HepG2 (cell line): Measurements from ENCODE around the gene DYNLL2. TPM values are rescaled to one million over a fixed set of nuclear protein-coding genes. Genes with fewer than 3 reads are reported as not detected.

Experiments
- ATAC-seq: fragments of 200-7000 bp; cut with Tn5 transposase; 3 replicates; pipeline ENCODE4 v1.9.1; 2020; ENCODE audit warnings: mild to moderate bottlenecking, moderate library complexity
- BruUV-seq: library from RNA; stranded (reverse); fragments of 400-500 nt; replicated peaks from 2 replicates; lab custom pipeline; 2021; lab: Mats Ljungman, UMichigan
- CTCF ChIA-PET: fragments of 300-600 bp; formaldehyde crosslinking; extraction: SDS; loops from one replicate; lab custom pipeline; 2021; ENCODE audit warnings: low total read pairs, inconsistent platforms, low intra/inter-chr PET ratio; lab: Yijun Ruan, JAX
- POLR2A ChIA-PET: fragments of 350-600 bp; sonication (Branson Sonifier 250); formaldehyde crosslinking; loops from one replicate; lab custom pipeline; 2020; ENCODE audit warnings: antibody characterized with exemption, inconsistent platforms; lab: Yijun Ruan, JAX
- DNase-seq: peaks from one replicate; pipeline ENCODE4 v3.0.0-alpha.2; 2015; ENCODE audit warnings: low spot score
- FAIRE-seq: peaks from 3 replicates; lab custom pipeline; 2011; peaks lifted over from hg19 to GRCh38; lab: Jason Lieb, UNC
- H2AFZ ChIP-seq: one replicate; pipeline ENCODE4 v1.6.1; 2011; ENCODE audit warnings: low read length, inconsistent platforms
- H3K27ac ChIP-seq: fragments of 300-600 bp; 3 replicates; pipeline ENCODE4 v1.8.0; 2011; ENCODE audit warnings: mixed run types, mild to moderate bottlenecking, mixed read lengths, low read length, inconsistent platforms; ENCODE audit not compliant: insufficient read depth; ENCODE audit errors: extremely low read length
- H3K27me3 ChIP-seq, 2 experiments: fragments of 200-600 bp in 1 of 2; 2 replicates in 1 of 2; 3 replicates in 1 of 2; pipeline versions ENCODE4 v1.6.0 to v1.8.0; 2011; ENCODE audit warnings: low read length in 2 of 2, mild to moderate bottlenecking in 2 of 2, moderate library complexity in 2 of 2, inconsistent platforms in 1 of 2; ENCODE audit not compliant: insufficient read depth in 2 of 2, control insufficient read depth in 1 of 2
- H3K36me3 ChIP-seq, 2 experiments: fragments of 200-600 bp in 1 of 2; replicated peaks in 1 of 2; 2 replicates in 1 of 2; 3 replicates in 1 of 2; pipeline versions ENCODE4 v1.5.1 to v1.8.0; 2011; ENCODE audit warnings: low read length in 2 of 2, inconsistent platforms in 1 of 2; ENCODE audit not compliant: insufficient read depth in 2 of 2, control insufficient read depth in 1 of 2
- H3K4me1 ChIP-seq: 2 replicates; pipeline ENCODE4 v1.5.1; 2012; ENCODE audit warnings: low read length, inconsistent platforms; ENCODE audit not compliant: insufficient read depth
- H3K4me2 ChIP-seq: 2 replicates; pipeline ENCODE4 v1.6.0; 2011; ENCODE audit warnings: low read depth, low read length, inconsistent platforms
- H3K4me3 ChIP-seq, 3 experiments: fragments of 200-600 bp in 1 of 3; sonication (generic), shearing (Covaris generic) in 1 of 3; replicated peaks in 1 of 3; 2 replicates each; pipeline ENCODE4 v1.5.1; 2011 to 2016; ENCODE audit warnings: low read length in 3 of 3, inconsistent platforms in 2 of 3, low read depth in 2 of 3, mild to moderate bottlenecking in 2 of 3, control low read depth in 1 of 3, mixed read lengths in 1 of 3; ENCODE audit not compliant: insufficient read depth in 1 of 3
- H3K79me2 ChIP-seq: one replicate; pipeline ENCODE4 v1.6.1; 2011; ENCODE audit warnings: low read length, inconsistent platforms; ENCODE audit not compliant: insufficient read depth
- H3K9ac ChIP-seq: 2 replicates; pipeline ENCODE4 v1.6.0; 2011; ENCODE audit warnings: mild to moderate bottlenecking, low read depth, low read length, inconsistent platforms; ENCODE audit not compliant: insufficient read depth
- H3K9me3 ChIP-seq: 2 replicates; pipeline ENCODE4 v1.5.1; 2012; ENCODE audit warnings: mild to moderate bottlenecking, low read length
- H4K20me1 ChIP-seq: 2 replicates; pipeline ENCODE4 v1.6.0; 2011; ENCODE audit warnings: inconsistent platforms, mild to moderate bottlenecking, low read length, moderate library complexity; ENCODE audit not compliant: insufficient read depth
- ARID2 ChIP-seq: sonication (generic); formaldehyde crosslinking; IDR thresholded peaks from 2 replicates; pipeline ENCODE4 v1.8.1; 2022; ENCODE audit warnings: mild to moderate bottlenecking, missing genetic modification reagents, borderline replicate concordance
- ATF2 ChIP-seq: sonication (generic); formaldehyde crosslinking; IDR thresholded peaks from 2 replicates; pipeline ENCODE4 v1.4.0; 2020; ENCODE audit warnings: missing genetic modification reagents
- NFE2L2 ChIP-seq: fragments of 150-350 bp; IDR thresholded peaks from 2 replicates; pipeline ENCODE4 v1.6.1; 2014; ENCODE audit warnings: low read length
- RAD21 ChIP-seq: fragments of 450-650 bp; formaldehyde crosslinking; IDR thresholded peaks from 2 replicates; pipeline ENCODE4 v1.5.0; 2020; ENCODE audit warnings: mild to moderate bottlenecking
- TAF15 ChIP-seq: fragments of 200-400 bp; formaldehyde crosslinking; IDR thresholded peaks from one replicate; pipeline ENCODE4 v1.6.1; 2018; ENCODE audit warnings: mild to moderate bottlenecking, low read depth, low read length; ENCODE audit not compliant: poor library complexity, severe bottlenecking
- ZFP37 ChIP-seq: sonication (generic); formaldehyde crosslinking; IDR thresholded peaks from 2 replicates; pipeline ENCODE4 v1.4.0; 2020; ENCODE audit warnings: missing genetic modification reagents, borderline replicate concordance
- ZNF280B ChIP-seq: sonication (generic); formaldehyde crosslinking; IDR thresholded peaks from 2 replicates; pipeline ENCODE4 v1.5.0; 2020; ENCODE audit warnings: missing genetic modification reagents, mild to moderate bottlenecking, borderline replicate concordance
- ZNF629 ChIP-seq: sonication (generic); formaldehyde crosslinking; conservative IDR thresholded peaks from 2 replicates; pipeline ENCODE4 v1.5.0; 2020; ENCODE audit warnings: missing genetic modification reagents
- ZNF672 ChIP-seq: sonication (generic); formaldehyde crosslinking; IDR thresholded peaks from 2 replicates; pipeline ENCODE4 v1.8.1; 2022; ENCODE audit warnings: missing genetic modification reagents
- WGBS: methylation state at CpG from one replicate; pipeline ENCODE4 v1.1.6; 2017; ENCODE audit warnings: low lambda C conversion rate; 5-methylcytosine and 5-hydroxymethylcytosine counted together
- in situ Hi-C: cut with HindIII; loops from 2 replicates; pipeline ENCODE4 v1.10.0; 2017; ENCODE audit warnings: low pct_unique_long_range_greater_than_20kb; ENCODE audit not compliant: extremely low pct_ligation_motif_present
- intact Hi-C: fragments of 100-400 bp; cut with micrococcal nuclease; formaldehyde crosslinking; loops from one replicate; pipeline ENCODE4 v1.10.0; 2022; ENCODE audit not compliant: unreplicated experiment
- polyA plus RNA-seq, 8 experiments: library from polyadenylated mRNA; depleted of rRNA in 3 of 8; stranded (reverse) in 7 of 8; unstranded in 1 of 8; fragments of >200 nt; fragmentation: Illumina TruSeq in 4 of 8; extraction: Trizol in 4 of 8; gene quantifications; 2 replicates each; pipeline versions ENCODE4 v1.2.1 to v1.2.3, GENCODE V29; 2011 to 2016; ENCODE audit warnings: low read depth in 4 of 8, missing spikeins in 1 of 8, mixed read lengths in 1 of 8; ENCODE audit not compliant: insufficient read depth in 1 of 8
- total RNA-seq, 5 experiments: library from RNA; depleted of rRNA; stranded (reverse); fragments of >200 nt; fragmentation: Illumina TruSeq; extraction: Trizol; gene quantifications; 2 replicates each; pipeline ENCODE4 v1.2.3, GENCODE V29; 2016; ENCODE audit warnings: low read depth in 1 of 5
- TF ChIP-seq, protein P1 (sequence below): sonication (generic); formaldehyde crosslinking; IDR thresholded peaks from 2 replicates; pipeline ENCODE4 v1.4.0; 2020; ENCODE audit warnings: missing genetic modification reagents

DYNLL2 gene
- total and polyA plus RNA-seq, 2 of the 13 experiments (the other 11 are each of a cell fraction or from before 2014, with no cell fraction given): 9.5 to 29.0 TPM

DNA sequence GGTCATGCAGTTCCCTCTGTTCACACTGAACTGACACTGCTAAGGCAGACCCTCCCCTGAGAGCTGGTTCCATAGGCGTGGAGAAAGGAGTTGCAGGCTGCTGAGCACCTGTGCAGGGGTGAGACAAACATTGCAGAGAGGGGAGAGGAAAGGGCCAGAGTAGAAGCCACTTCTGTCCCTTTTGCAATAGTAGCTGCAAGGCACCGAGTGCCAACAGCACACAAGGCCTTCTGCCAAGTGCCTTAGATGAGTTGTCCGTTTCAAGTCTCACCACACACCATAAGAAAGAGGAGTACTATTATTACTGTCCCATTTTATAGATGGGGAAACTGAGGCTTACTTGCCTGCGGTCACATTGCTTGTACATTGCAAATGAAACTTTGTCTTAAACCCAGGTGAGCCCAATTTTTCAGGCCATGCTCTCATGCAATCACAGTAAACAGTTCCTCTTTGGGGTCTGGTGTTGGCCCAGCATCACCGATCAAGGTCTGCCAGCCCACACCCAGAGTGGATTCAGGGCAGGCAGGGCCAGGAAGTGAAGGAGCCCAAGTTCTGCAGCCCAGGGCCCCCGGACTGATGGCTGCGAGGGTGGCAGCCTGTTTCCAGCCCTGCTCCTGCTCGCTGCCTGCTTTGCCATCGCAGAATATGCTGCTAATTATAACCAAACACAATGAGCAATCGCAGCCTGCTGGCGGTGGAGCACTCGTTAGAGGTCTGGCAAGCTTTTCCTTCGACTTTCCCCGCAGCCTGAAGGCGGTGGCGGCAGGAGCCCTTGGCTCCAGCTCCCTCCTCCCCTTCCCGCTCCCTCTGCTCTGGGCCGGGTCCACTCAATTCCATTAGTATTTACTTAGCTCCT is 36.8 kb upstream of the DYNLL2 start:
- BruUV-seq: no TSS peak
- Histone ChIP-seq H3K27me3 (peaks cover 0 to 46% of the 10 kb centered on the region in 2 experiments; a peak in 2 of 5 replicates), H4K20me1 (no peaks in the 10 kb centered on the region), H3K36me3 (no peaks in the 10 kb centered on the region), H3K4me3 (no peak overlapping the region), H3K27ac (no peak overlapping the region), H3K4me2 (no peak overlapping the region), H3K4me1 (0 out of 2 replicates have a peak, but pooled peaks cover 6% of the 10 kb centered on the region), H2AFZ (no peak overlapping the region), H3K9ac (no peak overlapping the region), H3K79me2 (no peaks in the 10 kb centered on the region), H3K9me3 (no peaks in the 10 kb centered on the region)
- no peak for FAIRE-seq
- intact Hi-C loops: no loop called here
- peak; percentile 42; the same call in 2 of the 3 replicates for ATAC-seq
- TF ChIP-seq ZNF629 (CRISPR knock-in tag): peak; percentile 73
- no peak for TF ChIP-seq ZNF672 (CRISPR knock-in tag)
- POLR2A ChIA-PET: no interaction called here
- in situ Hi-C loops: loop anchor here (25.0 kb wide), 1 partner anchor 416 kb away; no protein-coding TSS in a partner anchor
- WGBS: 28% methylated on average over 12 of the region's 18 CpGs
- DNase-seq: no peak
- CTCF ChIA-PET: no interaction called here

DNA sequence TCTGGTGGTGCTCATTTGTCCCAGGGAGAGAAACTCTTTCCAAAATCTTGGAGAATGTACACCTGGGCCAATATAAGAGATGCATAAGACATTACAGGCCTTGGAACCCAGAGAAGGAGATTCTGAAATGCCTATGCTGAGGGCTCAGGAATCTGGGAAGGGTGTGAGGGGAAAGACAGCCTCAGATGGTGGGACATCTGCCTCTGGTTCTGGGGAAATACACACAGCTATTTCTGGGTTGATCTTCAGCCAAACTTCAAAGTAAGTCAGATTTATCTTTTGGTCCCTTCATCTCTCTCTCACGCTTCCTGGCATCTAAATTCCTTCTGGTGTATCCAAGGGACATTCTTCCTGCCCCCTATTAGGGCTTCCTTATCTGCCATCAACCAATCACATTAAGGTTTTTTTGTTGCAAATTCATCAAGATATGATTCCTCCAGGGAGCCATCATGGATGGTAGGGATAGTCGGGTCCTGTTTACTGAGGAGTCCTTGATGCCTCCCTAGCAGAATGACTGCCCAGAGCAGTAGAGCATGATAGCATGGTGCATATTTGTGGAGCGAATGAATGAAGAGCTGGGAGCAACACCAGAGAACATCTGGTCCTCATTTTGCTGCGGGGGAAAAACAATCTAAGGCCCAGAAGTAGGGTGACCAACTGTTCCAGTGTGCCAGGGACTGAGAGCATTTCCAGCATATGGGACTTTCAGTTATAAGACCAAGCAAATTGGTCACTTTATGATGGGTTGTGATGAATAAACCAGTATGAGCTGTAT is 35.7 kb upstream of the DYNLL2 start:
- BruUV-seq: no TSS peak
- in situ Hi-C loops: loop anchor here (25.0 kb wide), 1 partner anchor 415 kb away; no protein-coding TSS in a partner anchor
- Histone ChIP-seq H3K4me3 (no peak overlapping the region), H3K36me3 (no peaks in the 10 kb centered on the region), H3K9me3 (no peaks in the 10 kb centered on the region), H4K20me1 (no peaks in the 10 kb centered on the region), H3K4me1 (0 out of 2 replicates have a peak, but pooled peaks cover 6% of the 10 kb centered on the region), H3K27me3 (peaks cover 0 to 38% of the 10 kb centered on the region in 2 experiments; a peak in 2 of 5 replicates), H3K9ac (no peak overlapping the region), H3K27ac (no peak overlapping the region), H3K4me2 (no peak overlapping the region), H2AFZ (no peak overlapping the region), H3K79me2 (no peaks in the 10 kb centered on the region)
- ATAC-seq (no peak), DNase-seq (no peak), FAIRE-seq (no peak)
- intact Hi-C loops: no loop called here
- 18% methylated on average over 4 of the region's 4 CpGs for WGBS
- POLR2A ChIA-PET: no interaction called here
- CTCF ChIA-PET: no interaction called here
- TF ChIP-seq NFE2L2 (no peak), ZNF280B (CRISPR knock-in tag) (no peak), TAF15 (no peak), ARID2 (no peak), ZFP37 (CRISPR knock-in tag) (no peak), ATF2 (CRISPR knock-in tag) (no peak), RAD21 (no peak)
- TF ChIP-seq, protein P1, sequence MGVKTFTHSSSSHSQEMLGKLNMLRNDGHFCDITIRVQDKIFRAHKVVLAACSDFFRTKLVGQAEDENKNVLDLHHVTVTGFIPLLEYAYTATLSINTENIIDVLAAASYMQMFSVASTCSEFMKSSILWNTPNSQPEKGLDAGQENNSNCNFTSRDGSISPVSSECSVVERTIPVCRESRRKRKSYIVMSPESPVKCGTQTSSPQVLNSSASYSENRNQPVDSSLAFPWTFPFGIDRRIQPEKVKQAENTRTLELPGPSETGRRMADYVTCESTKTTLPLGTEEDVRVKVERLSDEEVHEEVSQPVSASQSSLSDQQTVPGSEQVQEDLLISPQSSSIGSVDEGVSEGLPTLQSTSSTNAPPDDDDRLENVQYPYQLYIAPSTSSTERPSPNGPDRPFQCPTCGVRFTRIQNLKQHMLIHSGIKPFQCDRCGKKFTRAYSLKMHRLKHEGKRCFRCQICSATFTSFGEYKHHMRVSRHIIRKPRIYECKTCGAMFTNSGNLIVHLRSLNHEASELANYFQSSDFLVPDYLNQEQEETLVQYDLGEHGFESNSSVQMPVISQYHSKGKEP: no peak
